ENCODE measurements around the gene STRA6.

STRA6 gene

GRCh38 chr15:74235962-74236361 lies 33.4 kb upstream of the STRA6 start, which contains the start of gene CCDC33:
CCDC33 (plus strand) TSS chr15:74236326; CDS start chr15:74236720, 394 bp downstream.
- no peak for DNase-seq (ENCODE audit: insufficient read length, low spot score)
- FAIRE-seq: no peak
- no peak for TF ChIP-seq POLR2A (IDR thresholded peaks at IDR 0.05; ENCODE audit: low read depth, low read length)

DNA sequence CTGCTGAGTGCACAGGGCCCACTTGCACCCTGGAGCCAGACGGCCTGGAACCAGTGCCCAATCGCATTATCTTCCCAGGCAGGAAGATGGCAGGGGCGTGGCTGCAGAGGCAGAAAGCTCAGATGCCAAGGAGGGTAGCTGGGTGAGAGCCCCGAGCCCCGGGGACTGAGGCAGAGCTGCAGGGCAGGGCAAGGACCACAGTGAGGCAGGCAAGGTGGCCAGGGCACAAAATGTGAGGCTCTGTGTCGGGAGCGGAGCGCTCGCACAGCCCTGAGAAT lies 31.9 kb upstream of the STRA6 start:
- DNase-seq (ENCODE audit: insufficient read length, low spot score) (no peak), FAIRE-seq (no peak)
- TF ChIP-seq POLR2A (IDR thresholded peaks at IDR 0.05; ENCODE audit: low read depth, low read length): no peak

- no peak for FAIRE-seq
- no peak for TF ChIP-seq POLR2A (IDR thresholded peaks at IDR 0.05; ENCODE audit: low read depth, low read length)
These were observed 31.4 kb upstream of the STRA6 start for GRCh38 chr15:74233851-74234597.

GRCh38 chr15:74233373-74233772 lies 30.8 kb upstream of the STRA6 start:
- no peak for FAIRE-seq
- TF ChIP-seq POLR2A (IDR thresholded peaks at IDR 0.05; ENCODE audit: low read depth, low read length): no peak
- DNase-seq (ENCODE audit: insufficient read length, low spot score): no peak

More at GRCh38 chr15:74233851-74234597, 31.4 kb upstream of the STRA6 start:
- no peak for DNase-seq (ENCODE audit: insufficient read length, low spot score)

DNA sequence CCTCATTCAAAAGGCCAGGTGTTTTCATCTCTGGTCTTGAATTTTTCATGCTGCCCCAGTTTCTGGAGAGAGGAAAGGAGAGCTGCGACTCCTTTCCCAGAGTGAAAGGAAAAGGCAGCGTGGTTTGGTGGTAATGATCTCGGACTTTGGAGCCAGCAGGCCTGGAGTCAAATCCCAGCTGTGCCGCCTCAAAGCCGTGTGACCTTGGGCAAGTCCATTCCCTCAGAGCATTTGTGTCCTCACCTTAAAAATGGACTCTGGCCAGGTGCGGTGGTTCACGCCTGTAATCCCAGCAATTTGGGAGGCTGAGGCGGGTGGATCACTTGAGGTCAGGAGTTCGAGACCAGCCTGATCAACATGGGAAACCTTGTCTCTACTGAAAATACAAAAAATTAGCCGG lies 28.9 kb upstream of the STRA6 start:
- FAIRE-seq (no peak), DNase-seq (ENCODE audit: insufficient read length, low spot score) (no peak)
- TF ChIP-seq POLR2A (IDR thresholded peaks at IDR 0.05; ENCODE audit: low read depth, low read length): no peak

GRCh38 chr15:74229686-74230085 lies 27.1 kb upstream of the STRA6 start:
- DNase-seq (ENCODE audit: insufficient read length, low spot score) (no peak), FAIRE-seq (no peak)
- no peak for TF ChIP-seq POLR2A (IDR thresholded peaks at IDR 0.05; ENCODE audit: low read depth, low read length)

DNA sequence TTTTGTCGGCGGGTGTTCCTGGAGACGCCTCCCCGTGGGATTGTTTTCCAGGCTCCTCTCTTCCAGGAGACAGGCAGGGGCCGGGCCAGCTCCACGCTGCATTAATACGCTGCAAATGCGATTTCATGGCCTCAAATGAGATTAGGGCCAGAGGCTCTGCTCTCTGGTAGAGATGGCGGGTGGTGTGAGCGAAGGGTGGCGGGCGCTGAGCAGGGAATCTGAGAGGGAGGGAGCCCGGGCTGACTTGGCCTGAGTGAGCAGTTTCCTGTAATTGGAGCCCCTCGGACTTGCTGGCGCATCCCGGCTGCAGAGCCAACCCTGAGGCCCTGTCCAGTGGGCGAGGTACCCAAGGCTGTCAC lies 26.1 kb upstream of the STRA6 start:
- FAIRE-seq (no peak), DNase-seq (ENCODE audit: insufficient read length, low spot score) (no peak)
- TF ChIP-seq POLR2A (IDR thresholded peaks at IDR 0.05; ENCODE audit: low read depth, low read length): no peak

DNA sequence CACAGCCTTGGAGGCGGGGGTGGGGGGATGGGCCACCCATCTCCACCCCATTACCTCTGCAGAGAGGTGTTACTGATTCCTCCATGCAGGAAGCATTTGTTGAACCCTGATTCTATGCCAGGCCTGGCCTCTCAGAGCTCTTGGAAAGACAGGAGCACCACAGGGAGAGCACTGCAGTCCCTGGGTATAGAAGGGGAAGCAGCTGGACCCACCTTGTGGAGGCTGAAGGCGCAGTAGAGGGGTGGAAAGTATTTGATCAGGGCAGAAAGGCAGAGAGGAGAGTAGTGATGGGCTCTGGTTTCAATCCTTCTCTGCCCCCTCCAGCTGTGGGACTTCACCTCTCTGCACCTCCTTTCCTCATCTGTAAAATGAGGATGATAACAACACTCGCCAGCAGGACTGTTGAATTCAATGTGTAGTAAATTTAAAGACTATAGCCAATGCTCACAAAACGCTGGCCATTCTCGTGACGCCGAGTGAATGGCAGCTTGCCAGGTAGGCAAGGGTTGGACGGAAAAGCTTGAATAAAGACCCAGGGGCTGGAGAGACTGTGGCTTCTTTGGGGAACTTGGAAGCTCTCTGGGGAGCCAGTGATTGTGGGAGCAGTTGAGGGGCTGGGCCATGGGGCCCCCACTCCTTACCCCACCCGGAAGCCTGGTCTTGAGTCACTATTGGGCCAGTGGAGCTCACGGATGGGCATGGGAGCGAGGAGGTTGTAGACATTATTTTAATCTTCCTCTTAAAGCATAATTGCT lies 25.6 kb upstream of the STRA6 start:
- DNase-seq (ENCODE audit: insufficient read length, low spot score): no peak
- no peak for FAIRE-seq
- no peak for TF ChIP-seq POLR2A (IDR thresholded peaks at IDR 0.05; ENCODE audit: low read depth, low read length)

DNA sequence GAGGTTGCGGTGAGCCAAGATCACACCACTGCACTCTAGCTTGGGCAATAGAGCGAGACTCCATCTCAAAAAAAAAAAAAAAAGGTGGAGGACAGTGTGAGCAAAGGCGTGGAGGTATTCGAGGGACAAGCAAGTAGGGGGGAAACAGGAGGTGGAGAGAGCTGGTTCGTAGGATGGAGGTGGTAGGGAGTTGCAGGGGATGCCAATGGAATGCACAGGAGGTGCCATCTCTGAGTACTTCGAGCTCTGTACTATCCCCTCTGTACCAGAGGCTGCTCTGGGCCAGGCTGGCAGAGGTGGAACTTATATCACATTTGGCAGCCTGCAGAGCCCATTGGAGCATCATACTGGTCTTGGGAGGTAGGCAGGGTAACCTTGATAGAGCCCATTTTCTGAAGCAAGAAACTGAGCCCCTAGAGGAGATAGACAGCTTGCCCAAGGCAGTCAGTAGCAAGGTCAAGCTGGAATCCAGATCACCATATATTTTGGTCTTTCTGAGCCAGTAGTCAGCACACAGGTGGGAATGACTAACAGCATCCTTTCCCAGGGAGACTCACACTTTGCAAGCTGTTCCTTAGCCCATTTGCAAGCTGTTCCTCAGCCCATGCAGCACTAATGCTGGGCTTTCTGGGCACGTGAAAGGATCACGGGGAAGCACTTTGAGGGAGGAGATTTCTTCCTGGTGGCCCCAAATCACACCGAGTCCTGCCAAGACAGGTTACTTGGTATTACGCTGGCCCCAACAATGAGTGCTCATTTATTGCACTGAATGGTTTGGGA lies 24.4 kb upstream of the STRA6 start:
- DNase-seq (ENCODE audit: insufficient read length, low spot score) (no peak), FAIRE-seq (no peak)
- TF ChIP-seq POLR2A (IDR thresholded peaks at IDR 0.05; ENCODE audit: low read depth, low read length): no peak

GRCh38 chr15:74225928-74226327 lies 23.3 kb upstream of the STRA6 start:
- DNase-seq (ENCODE audit: insufficient read length, low spot score) (no peak), FAIRE-seq (no peak)
- TF ChIP-seq POLR2A (IDR thresholded peaks at IDR 0.05; ENCODE audit: low read depth, low read length): no peak

DNA sequence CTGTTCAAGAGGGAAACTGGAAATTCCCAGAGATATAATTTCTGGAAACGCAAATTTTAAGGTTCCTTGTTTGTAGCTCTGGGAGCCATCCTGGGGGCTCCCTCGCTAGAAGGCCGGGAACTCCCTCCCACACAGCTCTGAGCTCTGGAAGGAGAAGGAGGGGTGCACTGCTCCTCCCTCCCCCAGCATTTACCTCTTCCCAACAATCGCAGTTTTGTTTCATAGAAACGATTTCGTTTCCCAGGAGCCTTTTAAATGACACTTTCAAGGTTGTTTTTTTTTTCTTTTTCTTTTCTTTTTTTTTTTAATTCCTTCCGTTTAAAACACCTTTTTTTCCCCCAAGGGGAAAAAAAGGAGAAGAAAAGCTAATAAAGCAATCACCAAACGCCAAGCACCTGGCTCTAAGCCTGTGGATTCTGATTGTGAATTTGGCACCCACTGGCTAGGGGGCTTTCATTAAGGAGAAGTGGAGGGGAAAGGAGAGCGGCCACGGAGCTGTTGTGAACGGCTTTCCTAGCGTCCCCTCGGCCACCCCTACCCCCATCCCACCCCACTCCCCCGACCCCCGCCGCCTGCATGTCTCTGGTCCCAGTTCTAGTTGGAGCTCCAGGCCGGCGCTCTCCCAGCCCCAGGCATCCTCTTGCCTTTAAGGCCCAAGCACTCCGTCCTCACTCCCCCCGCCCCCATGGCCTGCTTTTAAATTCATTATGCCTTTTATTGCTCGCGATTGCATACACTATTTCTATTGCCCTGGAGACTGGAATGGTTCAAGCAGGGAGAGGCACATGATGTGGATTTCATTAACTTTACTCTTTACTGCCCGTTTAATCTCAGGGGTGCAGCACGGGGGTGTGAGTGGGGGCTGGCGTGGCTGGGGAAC lies 19.9 kb upstream of the STRA6 start:
- DNase-seq (ENCODE audit: insufficient read length, low spot score) (no peak), FAIRE-seq (no peak)
- TF ChIP-seq POLR2A (IDR thresholded peaks at IDR 0.05; ENCODE audit: low read depth, low read length): no peak

GRCh38 chr15:74221399-74222239 lies 19.0 kb upstream of the STRA6 start:
- TF ChIP-seq POLR2A (IDR thresholded peaks at IDR 0.05; ENCODE audit: low read depth, low read length): no peak
- DNase-seq (ENCODE audit: insufficient read length, low spot score) (no peak), FAIRE-seq (no peak)
